NCI-H526 (cell line): ENCODE results near the gene EXOC4.

Experiments used
- DNase-seq, 2 experiments: peaks; one replicate each; lab custom pipeline; 2025; lab: John Stamatoyannopoulos, UW

EXOC4 gene

GRCh38 chr7:134031835-134032617, 779.1 kb downstream of the EXOC4 start:
- no peak for DNase-seq

- DNase-seq = peak; percentile 83 to 84
These were observed 781.8 kb downstream of the EXOC4 start for GRCh38 chr7:134034652-134035051.

- DNase-seq = no peak
These were observed 785.1 kb downstream of the EXOC4 start for GRCh38 chr7:134037991-134038390.

GRCh38 chr7:134040988-134041387, 788.1 kb downstream of the EXOC4 start:
- DNase-seq = peak; percentile 84 to 92

- no peak for DNase-seq
These were observed 788.6 kb downstream of the EXOC4 start for GRCh38 chr7:134041477-134041876.

- no peak for DNase-seq
These were observed 789.4 kb downstream of the EXOC4 start for GRCh38 chr7:134042307-134042706.

GRCh38 chr7:134044682-134045081, 791.8 kb downstream of the EXOC4 start:
- no peak for DNase-seq

- no peak for DNase-seq
These were observed 792.8 kb downstream of the EXOC4 start for GRCh38 chr7:134045716-134046115.

- no peak for DNase-seq
These were observed 793.8 kb downstream of the EXOC4 start for GRCh38 chr7:134046594-134047128.

GRCh38 chr7:134047675-134048074, 794.8 kb downstream of the EXOC4 start:
- DNase-seq = no peak

GRCh38 chr7:134048166-134048565, 795.3 kb downstream of the EXOC4 start:
- DNase-seq = no peak

- no peak for DNase-seq
These were observed 798.1 kb downstream of the EXOC4 start for GRCh38 chr7:134051020-134051419.

- DNase-seq = no peak
These were observed 803.9 kb downstream of the EXOC4 start for GRCh38 chr7:134056816-134057215.

- no peak for DNase-seq
These were observed 805.6 kb downstream of the EXOC4 start for GRCh38 chr7:134058521-134058920.

GRCh38 chr7:134058980-134059379, 806.1 kb downstream of the EXOC4 start:
- no peak for DNase-seq

GRCh38 chr7:134059921-134060320, 807.0 kb downstream of the EXOC4 start:
- no peak for DNase-seq

- no peak for DNase-seq
These were observed 808.0 kb downstream of the EXOC4 start for GRCh38 chr7:134060874-134061273.

GRCh38 chr7:134062460-134062859, 809.6 kb downstream of the EXOC4 start:
- no peak for DNase-seq

- no peak for DNase-seq
These were observed 812.5 kb downstream of the EXOC4 start for GRCh38 chr7:134065415-134065814.

- no peak for DNase-seq
These were observed 814.3 kb downstream of the EXOC4 start for GRCh38 chr7:134067164-134067563.

- no peak for DNase-seq
These were observed 815.8 kb downstream of the EXOC4 start for GRCh38 chr7:134068670-134069069.

- DNase-seq = no peak
These were observed 816.3 kb downstream of the EXOC4 start for GRCh38 chr7:134069187-134069586.

GRCh38 chr7:134070673-134071072, 817.8 kb downstream of the EXOC4 start:
- no peak for DNase-seq
